HepG2 (cell line): ENCODE results near the gene WIF1. TPM values are rescaled to one million over a fixed set of nuclear protein-coding genes. Genes with fewer than 3 reads are reported as not detected.
A peak's percentile ranks its signal among the peaks of the same experiment; 100 is the strongest.

Experiments used
- ATAC-seq: fragments of 200-7000 bp; cut with Tn5 transposase; 3 replicates; pipeline ENCODE4 v1.9.1; 2020; ENCODE audit warnings: mild to moderate bottlenecking, moderate library complexity
- BruUV-seq: library from RNA; stranded (reverse); fragments of 400-500 nt; replicated peaks from 2 replicates; lab custom pipeline; 2021; lab: Mats Ljungman, UMichigan
- CTCF ChIA-PET: fragments of 300-600 bp; formaldehyde crosslinking; extraction: SDS; loops from one replicate; lab custom pipeline; 2021; ENCODE audit warnings: low total read pairs, inconsistent platforms, low intra/inter-chr PET ratio; lab: Yijun Ruan, JAX
- POLR2A ChIA-PET: fragments of 350-600 bp; sonication (Branson Sonifier 250); formaldehyde crosslinking; loops from one replicate; lab custom pipeline; 2020; ENCODE audit warnings: antibody characterized with exemption, inconsistent platforms; lab: Yijun Ruan, JAX
- DNase-seq: peaks from one replicate; pipeline ENCODE4 v3.0.0-alpha.2; 2015; ENCODE audit warnings: low spot score
- FAIRE-seq: peaks from 3 replicates; lab custom pipeline; 2011; peaks lifted over from hg19 to GRCh38; lab: Jason Lieb, UNC
- H2AFZ ChIP-seq: one replicate; pipeline ENCODE4 v1.6.1; 2011; ENCODE audit warnings: low read length, inconsistent platforms
- H3K27ac ChIP-seq: fragments of 300-600 bp; 3 replicates; pipeline ENCODE4 v1.8.0; 2011; ENCODE audit warnings: mixed run types, mild to moderate bottlenecking, mixed read lengths, low read length, inconsistent platforms; ENCODE audit not compliant: insufficient read depth; ENCODE audit errors: extremely low read length
- H3K27me3 ChIP-seq, 2 experiments: fragments of 200-600 bp in 1 of 2; 2 replicates in 1 of 2; 3 replicates in 1 of 2; pipeline versions ENCODE4 v1.6.0 to v1.8.0; 2011; ENCODE audit warnings: low read length in 2 of 2, mild to moderate bottlenecking in 2 of 2, moderate library complexity in 2 of 2, inconsistent platforms in 1 of 2; ENCODE audit not compliant: insufficient read depth in 2 of 2, control insufficient read depth in 1 of 2
- H3K36me3 ChIP-seq, 2 experiments: fragments of 200-600 bp in 1 of 2; replicated peaks in 1 of 2; 2 replicates in 1 of 2; 3 replicates in 1 of 2; pipeline versions ENCODE4 v1.5.1 to v1.8.0; 2011; ENCODE audit warnings: low read length in 2 of 2, inconsistent platforms in 1 of 2; ENCODE audit not compliant: insufficient read depth in 2 of 2, control insufficient read depth in 1 of 2
- H3K4me1 ChIP-seq: 2 replicates; pipeline ENCODE4 v1.5.1; 2012; ENCODE audit warnings: low read length, inconsistent platforms; ENCODE audit not compliant: insufficient read depth
- H3K4me2 ChIP-seq: 2 replicates; pipeline ENCODE4 v1.6.0; 2011; ENCODE audit warnings: low read depth, low read length, inconsistent platforms
- H3K4me3 ChIP-seq, 3 experiments: fragments of 200-600 bp in 1 of 3; sonication (generic), shearing (Covaris generic) in 1 of 3; replicated peaks in 1 of 3; 2 replicates each; pipeline ENCODE4 v1.5.1; 2011 to 2016; ENCODE audit warnings: low read length in 3 of 3, inconsistent platforms in 2 of 3, low read depth in 2 of 3, mild to moderate bottlenecking in 2 of 3, control low read depth in 1 of 3, mixed read lengths in 1 of 3; ENCODE audit not compliant: insufficient read depth in 1 of 3
- H3K79me2 ChIP-seq: one replicate; pipeline ENCODE4 v1.6.1; 2011; ENCODE audit warnings: low read length, inconsistent platforms; ENCODE audit not compliant: insufficient read depth
- H3K9ac ChIP-seq: 2 replicates; pipeline ENCODE4 v1.6.0; 2011; ENCODE audit warnings: mild to moderate bottlenecking, low read depth, low read length, inconsistent platforms; ENCODE audit not compliant: insufficient read depth
- H3K9me3 ChIP-seq: 2 replicates; pipeline ENCODE4 v1.5.1; 2012; ENCODE audit warnings: mild to moderate bottlenecking, low read length
- H4K20me1 ChIP-seq: 2 replicates; pipeline ENCODE4 v1.6.0; 2011; ENCODE audit warnings: inconsistent platforms, mild to moderate bottlenecking, low read length, moderate library complexity; ENCODE audit not compliant: insufficient read depth
- ARID3A ChIP-seq: IDR thresholded peaks from 2 replicates; pipeline ENCODE4 v1.6.1; 2012; ENCODE audit warnings: low read depth, low read length, improper control_type of control experiment
- ARNT2 ChIP-seq: sonication (generic); formaldehyde crosslinking; IDR thresholded peaks from 2 replicates; pipeline ENCODE4 v1.8.0; 2022; ENCODE audit warnings: mild to moderate bottlenecking, low read depth, missing genetic modification reagents, moderate library complexity
- ARNTL ChIP-seq: sonication (generic); formaldehyde crosslinking; IDR thresholded peaks from 2 replicates; pipeline ENCODE4 v1.4.0; 2020; ENCODE audit warnings: mild to moderate bottlenecking, missing genetic modification reagents
- CEBPB ChIP-seq: IDR thresholded peaks from 2 replicates; pipeline ENCODE4 v1.6.1; 2011; ENCODE audit warnings: low read depth, low read length, improper control_type of control experiment, borderline replicate concordance
- EZH2 ChIP-seq: conservative IDR thresholded peaks from 2 replicates; pipeline ENCODE4 v1.6.1; 2012; ENCODE audit warnings: mild to moderate bottlenecking, low read depth, low read length, moderate library complexity
- FOXP1 ChIP-seq, 2 experiments: fragments of 450-650 bp in 1 of 2; IDR thresholded peaks; 2 replicates each; pipeline ENCODE4 v1.6.1; 2017 to 2018; ENCODE audit warnings: antibody characterized with exemption in 1 of 2
- MIXL1 ChIP-seq: IDR thresholded peaks from 2 replicates; pipeline ENCODE4 v1.6.1; 2016
- NFE2L2 ChIP-seq: fragments of 150-350 bp; IDR thresholded peaks from 2 replicates; pipeline ENCODE4 v1.6.1; 2014; ENCODE audit warnings: low read length
- RAD21 ChIP-seq: fragments of 450-650 bp; formaldehyde crosslinking; IDR thresholded peaks from 2 replicates; pipeline ENCODE4 v1.5.0; 2020; ENCODE audit warnings: mild to moderate bottlenecking
- SMC3 ChIP-seq: IDR thresholded peaks from 2 replicates; pipeline ENCODE4 v1.6.1; 2011; ENCODE audit warnings: low read length, improper control_type of control experiment
- SSRP1 ChIP-seq: IDR thresholded peaks from 2 replicates; pipeline ENCODE4 v1.6.1; 2016; ENCODE audit warnings: control low read depth
- STAG1 ChIP-seq: sonication (generic); formaldehyde crosslinking; IDR thresholded peaks from 2 replicates; pipeline ENCODE4 v1.4.0; 2020; ENCODE audit warnings: missing genetic modification reagents
- TARDBP ChIP-seq: sonication (generic); formaldehyde crosslinking; IDR thresholded peaks from 2 replicates; pipeline ENCODE4 v1.8.0; 2022; ENCODE audit warnings: mild to moderate bottlenecking, missing genetic modification reagents
- TFDP1 ChIP-seq: IDR thresholded peaks from 2 replicates; pipeline ENCODE4 v1.6.1; 2016; ENCODE audit warnings: missing compliant biosample characterization, missing genetic modification reagents, borderline replicate concordance
- XBP1 ChIP-seq: sonication (generic); formaldehyde crosslinking; IDR thresholded peaks from 2 replicates; pipeline ENCODE4 v1.5.0; 2020; ENCODE audit warnings: missing genetic modification reagents
- ZFY ChIP-seq: sonication (generic); formaldehyde crosslinking; IDR thresholded peaks from 2 replicates; pipeline ENCODE4 v1.4.0; 2020; ENCODE audit warnings: missing genetic modification reagents
- ZNF232 ChIP-seq: sonication (generic); formaldehyde crosslinking; IDR thresholded peaks from 2 replicates; pipeline ENCODE4 v1.4.0; 2020; ENCODE audit warnings: missing genetic modification reagents, borderline replicate concordance
- ZNF260 ChIP-seq: sonication (generic); formaldehyde crosslinking; IDR thresholded peaks from 2 replicates; pipeline ENCODE4 v1.4.0; 2020; ENCODE audit warnings: missing genetic modification reagents, low read depth, mild to moderate bottlenecking, borderline replicate concordance
- ZNF280B ChIP-seq: sonication (generic); formaldehyde crosslinking; IDR thresholded peaks from 2 replicates; pipeline ENCODE4 v1.5.0; 2020; ENCODE audit warnings: missing genetic modification reagents, mild to moderate bottlenecking, borderline replicate concordance
- ZNF343 ChIP-seq: sonication (generic); formaldehyde crosslinking; IDR thresholded peaks from 2 replicates; pipeline ENCODE4 v1.4.0; 2020; ENCODE audit warnings: mild to moderate bottlenecking, missing genetic modification reagents
- ZNF430 ChIP-seq: sonication (generic); formaldehyde crosslinking; IDR thresholded peaks from 2 replicates; pipeline ENCODE4 v1.9.0; 2021; ENCODE audit warnings: mild to moderate bottlenecking, missing genetic modification reagents
- ZNF567 ChIP-seq: sonication (generic); formaldehyde crosslinking; IDR thresholded peaks from 2 replicates; pipeline ENCODE4 v1.8.1; 2023; ENCODE audit warnings: mild to moderate bottlenecking, missing genetic modification reagents, borderline replicate concordance
- ZZZ3 ChIP-seq: sonication (generic); formaldehyde crosslinking; IDR thresholded peaks from 2 replicates; pipeline ENCODE4 v1.4.0; 2020; ENCODE audit warnings: missing genetic modification reagents, mild to moderate bottlenecking, borderline replicate concordance
- WGBS: methylation state at CpG from one replicate; pipeline ENCODE4 v1.1.6; 2017; ENCODE audit warnings: low lambda C conversion rate; 5-methylcytosine and 5-hydroxymethylcytosine counted together
- in situ Hi-C: cut with HindIII; loops from 2 replicates; pipeline ENCODE4 v1.10.0; 2017; ENCODE audit warnings: low pct_unique_long_range_greater_than_20kb; ENCODE audit not compliant: extremely low pct_ligation_motif_present
- intact Hi-C: fragments of 100-400 bp; cut with micrococcal nuclease; formaldehyde crosslinking; loops from one replicate; pipeline ENCODE4 v1.10.0; 2022; ENCODE audit not compliant: unreplicated experiment
- polyA plus RNA-seq, 8 experiments: library from polyadenylated mRNA; depleted of rRNA in 3 of 8; stranded (reverse) in 7 of 8; unstranded in 1 of 8; fragments of >200 nt; fragmentation: Illumina TruSeq in 4 of 8; extraction: Trizol in 4 of 8; gene quantifications; 2 replicates each; pipeline versions ENCODE4 v1.2.1 to v1.2.3, GENCODE V29; 2011 to 2016; ENCODE audit warnings: low read depth in 4 of 8, missing spikeins in 1 of 8, mixed read lengths in 1 of 8; ENCODE audit not compliant: insufficient read depth in 1 of 8
- total RNA-seq, 5 experiments: library from RNA; depleted of rRNA; stranded (reverse); fragments of >200 nt; fragmentation: Illumina TruSeq; extraction: Trizol; gene quantifications; 2 replicates each; pipeline ENCODE4 v1.2.3, GENCODE V29; 2016; ENCODE audit warnings: low read depth in 1 of 5

Gene WIF1
- total and polyA plus RNA-seq, 2 of the 13 experiments (the other 11 are each of a cell fraction or from before 2014, with no cell fraction given) = not detected

GRCh38 chr12:65123435-65124063 is 2.4 kb upstream of the WIF1 start:
- Histone ChIP-seq H3K79me2 (no peaks in the 10 kb centered on the region), H3K27me3 (no peaks in the 10 kb centered on the region), H3K9ac (no peak overlapping the region), H3K36me3 (no peaks in the 10 kb centered on the region), H3K9me3 (no peaks in the 10 kb centered on the region), H3K4me3 (no peak overlapping the region), H3K27ac (no peak overlapping the region), H4K20me1 (no peaks in the 10 kb centered on the region), H2AFZ (no peak overlapping the region), H3K4me2 (no peak overlapping the region), H3K4me1 (no peaks in the 10 kb centered on the region)
- POLR2A ChIA-PET = no interaction called here
- in situ Hi-C loops = loop anchor here (5.0 kb wide), 2 partner anchors 231 to 321 kb away; no protein-coding TSS in a partner anchor
- ATAC-seq (no peak), FAIRE-seq (no peak), DNase-seq (peak; percentile 15)
- intact Hi-C loops = loop anchor here (1.0 kb wide), 2 partner anchors 232 to 321 kb away; no protein-coding TSS in a partner anchor
- 13% methylated on average over 8 of the region's 8 CpGs for WGBS
- CTCF ChIA-PET = interaction anchor here (1.1 to 2.3 kb wide), 3 partner anchors 231 to 321 kb away, joined by 3 to 24 read pairs (median 8); no protein-coding TSS in a partner anchor
- no TSS peak for BruUV-seq
- TF ChIP-seq ZFY (CRISPR knock-in tag) = no peak
- no peak for TF ChIP-seq ZNF260 (CRISPR knock-in tag)
- no peak for TF ChIP-seq NFE2L2
- TF ChIP-seq SSRP1 = no peak
- peak; percentile 45; the same call in 1 of the 2 replicates for TF ChIP-seq RAD21 (CRISPR knock-in tag)
- no peak for TF ChIP-seq XBP1 (CRISPR knock-in tag)
- no peak for TF ChIP-seq ARNTL (CRISPR knock-in tag)
- TF ChIP-seq ARNT2 (CRISPR knock-in tag) = no peak
- TF ChIP-seq TARDBP = no peak
- TF ChIP-seq ZNF430 (CRISPR knock-in tag) = no peak
- TF ChIP-seq SMC3 = peak; percentile 71
- peak; percentile 69 for TF ChIP-seq STAG1 (CRISPR knock-in tag)
- no peak for TF ChIP-seq FOXP1 (IDR thresholded peaks at IDR 0.05)
- TF ChIP-seq FOXP1 (CRISPR knock-in tag; IDR thresholded peaks at IDR 0.05) = no peak
- no peak for TF ChIP-seq ZNF280B (CRISPR knock-in tag)
- TF ChIP-seq ZZZ3 (CRISPR knock-in tag) = no peak
- TF ChIP-seq ZNF232 = no peak
- TF ChIP-seq ARID3A = peak; percentile 63
- TF ChIP-seq TFDP1 (CRISPR knock-in tag) = no peak
- TF ChIP-seq CEBPB = no peak
- TF ChIP-seq ZNF343 = no peak
- TF ChIP-seq MIXL1 (CRISPR knock-in tag) = 0 out of 2 replicates have a peak, but pooled peaks have one; percentile 41
- no peak for TF ChIP-seq ZNF567 (CRISPR knock-in tag)
- no peak for TF ChIP-seq EZH2
